GM18861 (cell line): Measurements from ENCODE around the gene HRC.
A peak's percentile ranks its signal among the peaks of the same experiment; 100 is the strongest.
"Not testable (repeated sequence)": the region's sequence is repeated elsewhere in the genome, so short reads cannot be mapped to it uniquely, and the experiment has no call there.

Experiments
- ATAC-seq: cut with Tn5 transposase; IDR thresholded peaks from one replicate; pipeline ENCODE4 v1.9.1; 2021; ENCODE audit not compliant: unreplicated experiment

The HRC gene

DNA sequence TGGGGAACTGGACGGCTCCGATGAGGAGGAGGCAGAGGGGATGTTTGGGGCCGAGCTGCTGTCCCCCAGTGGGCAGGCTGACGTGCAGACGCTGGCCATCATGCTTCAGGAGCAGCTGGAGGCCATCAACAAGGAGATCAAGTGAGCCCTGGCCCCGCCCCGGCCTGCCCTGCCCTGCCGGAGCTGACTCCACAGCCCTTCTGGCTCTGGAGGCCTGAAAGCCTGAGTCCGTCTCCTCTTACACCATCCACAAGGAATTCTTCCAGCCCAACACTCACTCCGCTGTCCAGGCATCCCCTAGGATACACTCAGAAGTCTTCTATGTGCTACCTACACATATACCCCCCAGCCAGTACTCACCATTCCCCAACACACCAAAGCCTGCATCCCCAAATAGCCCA is 18.4 kb downstream of the HRC start:
- ATAC-seq = no peak

- ATAC-seq = no peak
Measured at GRCh38 chr19:49135686-49136085, 19.5 kb downstream of the HRC start.

GRCh38 chr19:49133621-49134454 is 21.4 kb downstream of the HRC start:
- ATAC-seq = no peak

DNA sequence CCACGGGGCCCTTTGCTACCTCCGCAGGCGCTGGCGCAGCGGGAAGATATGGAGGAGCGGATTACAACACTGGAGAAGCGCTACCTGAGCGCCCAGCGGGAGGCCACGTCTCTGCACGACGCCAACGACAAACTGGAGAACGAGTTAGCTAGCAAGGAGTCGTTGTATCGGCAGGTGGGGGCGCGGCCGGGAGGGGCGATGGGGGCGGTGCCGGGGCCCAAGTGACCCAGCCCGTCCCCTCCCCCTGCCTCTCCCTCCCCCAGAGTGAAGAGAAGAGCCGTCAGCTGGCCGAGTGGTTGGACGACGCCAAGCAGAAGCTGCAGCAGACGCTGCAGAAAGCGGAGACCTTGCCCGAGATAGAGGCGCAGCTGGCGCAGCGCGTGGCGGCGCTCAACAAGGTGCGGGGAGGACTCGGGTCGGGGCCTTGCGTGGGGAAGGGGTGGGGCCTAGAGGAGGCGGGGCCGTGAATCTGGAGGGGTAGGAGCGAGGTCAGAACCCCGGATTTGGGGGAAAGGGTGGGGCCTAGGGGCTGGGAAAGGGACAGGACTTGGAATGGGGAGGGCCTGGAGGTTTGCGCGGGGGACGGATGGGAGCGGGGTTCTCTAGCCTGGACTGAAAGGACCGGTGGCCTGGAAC is 22.1 kb downstream of the HRC start:
- ATAC-seq = no peak

DNA sequence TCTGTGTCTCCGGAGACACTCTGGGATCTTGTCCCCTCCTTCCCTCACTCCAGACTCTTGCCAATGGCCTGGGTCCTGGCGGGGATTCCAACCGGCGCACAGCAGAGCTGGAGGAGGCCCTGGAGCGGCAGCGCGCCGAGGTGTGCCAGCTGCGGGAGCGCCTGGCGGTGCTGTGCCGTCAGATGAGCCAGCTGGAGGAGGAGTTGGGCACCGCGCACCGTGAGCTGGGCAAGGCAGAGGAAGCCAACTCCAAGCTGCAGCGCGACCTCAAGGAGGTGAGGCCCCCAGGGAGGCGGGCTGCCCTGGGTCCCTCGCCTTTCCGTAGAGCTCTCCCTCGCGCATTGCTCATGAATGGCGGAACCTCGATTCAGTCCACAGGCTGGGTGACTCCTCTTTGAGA is 24.9 kb downstream of the HRC start:
- no peak for ATAC-seq

- no peak for ATAC-seq
Measured at GRCh38 chr19:49129238-49129583, 26.0 kb downstream of the HRC start.

GRCh38 chr19:49128545-49129237 is 26.5 kb downstream of the HRC start:
- ATAC-seq = no peak

DNA sequence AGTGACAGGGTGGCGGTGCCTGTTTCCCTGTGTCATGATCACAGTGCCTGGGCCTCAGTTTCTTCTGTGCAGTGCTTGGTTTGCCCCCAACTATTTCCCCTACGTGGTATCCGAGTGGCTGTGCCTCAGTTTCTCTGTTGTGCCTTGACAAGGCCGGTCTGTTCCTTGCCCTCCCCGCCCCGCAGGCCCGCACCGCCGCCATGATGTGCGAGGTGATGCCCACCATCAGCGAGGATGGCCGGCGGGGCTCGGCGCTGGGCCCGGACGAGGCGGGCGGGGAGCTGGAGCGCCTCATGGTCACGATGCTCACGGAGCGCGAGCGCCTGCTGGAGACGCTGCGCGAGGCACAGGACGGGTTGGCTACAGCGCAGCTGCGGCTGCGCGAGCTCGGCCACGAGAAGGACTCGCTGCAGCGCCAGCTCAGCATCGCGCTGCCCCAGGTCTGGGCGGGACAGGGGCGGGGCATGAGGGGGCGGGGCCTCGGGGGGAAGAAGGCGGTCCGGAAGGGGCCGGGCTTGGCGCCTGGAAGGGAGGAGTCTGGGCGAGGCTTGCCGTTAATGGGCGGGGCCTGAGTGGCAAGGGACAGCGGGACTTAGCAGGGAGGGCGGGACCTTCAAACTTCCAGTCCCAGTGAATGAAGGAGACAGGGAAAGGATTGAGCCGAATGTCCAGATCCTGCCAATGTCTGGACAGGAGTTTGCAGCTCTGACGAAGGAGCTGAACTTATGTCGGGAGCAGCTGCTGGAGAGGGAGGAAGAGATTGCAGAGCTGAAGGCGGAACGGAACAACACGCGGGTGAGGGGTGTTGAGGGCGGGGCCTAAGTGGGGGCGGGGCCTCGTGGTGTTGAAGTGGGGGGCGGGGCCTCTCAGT is 27.3 kb downstream of the HRC start:
- peak; percentile 60 for ATAC-seq

DNA sequence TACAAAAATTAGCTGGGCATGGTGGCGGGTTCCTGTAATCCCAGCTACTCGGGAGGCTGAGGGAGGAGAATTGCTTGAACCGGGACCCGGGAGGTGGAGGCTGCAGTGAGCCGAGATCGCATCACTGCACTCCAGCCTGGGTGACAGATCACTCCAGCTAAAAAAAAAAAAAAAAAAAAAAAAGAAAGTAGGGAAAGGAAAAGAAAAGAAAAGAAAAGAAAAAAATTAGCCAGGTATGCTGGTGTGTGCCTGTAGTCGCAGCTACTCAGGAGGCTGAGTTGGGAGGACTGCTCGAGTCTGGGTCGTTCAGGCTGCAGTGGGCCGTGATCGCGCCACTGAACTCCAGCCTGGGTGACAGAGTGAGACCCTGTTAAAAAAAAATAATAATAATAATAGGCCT is 28.0 kb downstream of the HRC start:
- not testable (repeated sequence) for ATAC-seq

GRCh38 chr19:49126575-49126974 is 28.6 kb downstream of the HRC start:
- no peak for ATAC-seq

- no peak for ATAC-seq
Measured at GRCh38 chr19:49125025-49125731, 30.0 kb downstream of the HRC start.

DNA sequence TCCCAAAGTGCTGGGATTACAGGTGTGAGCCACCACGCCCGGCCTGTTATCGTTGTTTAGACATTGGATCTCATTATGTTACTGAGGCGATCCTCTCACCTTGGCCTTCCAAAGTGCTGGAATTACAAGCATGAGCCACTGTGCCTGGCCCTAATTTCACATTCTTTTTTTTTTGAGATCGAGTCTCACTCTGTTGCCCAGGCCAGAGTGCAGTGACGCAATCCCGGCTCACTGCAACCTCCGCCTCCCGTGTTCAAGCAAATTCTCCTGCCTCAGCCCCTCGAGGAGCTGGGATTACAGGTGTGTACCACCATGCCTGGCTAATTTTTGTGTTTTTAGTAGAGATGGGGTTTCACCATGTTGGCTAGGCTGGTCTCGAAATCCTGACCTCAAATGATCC is 31.9 kb downstream of the HRC start:
- ATAC-seq = not testable (repeated sequence)

- not testable (repeated sequence) for ATAC-seq
Measured at GRCh38 chr19:49121841-49122240, 33.4 kb downstream of the HRC start.

DNA sequence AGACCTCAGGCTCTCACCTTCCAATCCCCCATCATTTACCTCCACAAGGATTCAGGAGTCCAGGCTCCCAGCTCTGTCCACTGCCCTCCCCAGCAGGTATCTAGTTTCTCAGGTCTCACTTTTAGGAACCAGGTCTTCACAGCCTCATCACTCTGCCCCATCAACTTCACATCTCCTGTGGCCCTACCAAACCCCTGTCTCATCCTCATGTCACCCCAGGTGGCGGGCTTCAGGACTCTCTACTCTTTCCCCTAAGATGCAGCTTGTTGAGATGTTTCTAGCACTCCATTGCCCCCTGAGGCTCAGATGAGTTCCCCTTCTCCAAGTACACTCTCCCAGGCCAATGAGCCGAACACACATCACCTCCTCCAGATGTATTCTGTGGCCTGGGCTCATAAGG is 34.3 kb downstream of the HRC start:
- no peak for ATAC-seq

- ATAC-seq = no peak
Measured at GRCh38 chr19:49120325-49120683, 34.9 kb downstream of the HRC start.

DNA sequence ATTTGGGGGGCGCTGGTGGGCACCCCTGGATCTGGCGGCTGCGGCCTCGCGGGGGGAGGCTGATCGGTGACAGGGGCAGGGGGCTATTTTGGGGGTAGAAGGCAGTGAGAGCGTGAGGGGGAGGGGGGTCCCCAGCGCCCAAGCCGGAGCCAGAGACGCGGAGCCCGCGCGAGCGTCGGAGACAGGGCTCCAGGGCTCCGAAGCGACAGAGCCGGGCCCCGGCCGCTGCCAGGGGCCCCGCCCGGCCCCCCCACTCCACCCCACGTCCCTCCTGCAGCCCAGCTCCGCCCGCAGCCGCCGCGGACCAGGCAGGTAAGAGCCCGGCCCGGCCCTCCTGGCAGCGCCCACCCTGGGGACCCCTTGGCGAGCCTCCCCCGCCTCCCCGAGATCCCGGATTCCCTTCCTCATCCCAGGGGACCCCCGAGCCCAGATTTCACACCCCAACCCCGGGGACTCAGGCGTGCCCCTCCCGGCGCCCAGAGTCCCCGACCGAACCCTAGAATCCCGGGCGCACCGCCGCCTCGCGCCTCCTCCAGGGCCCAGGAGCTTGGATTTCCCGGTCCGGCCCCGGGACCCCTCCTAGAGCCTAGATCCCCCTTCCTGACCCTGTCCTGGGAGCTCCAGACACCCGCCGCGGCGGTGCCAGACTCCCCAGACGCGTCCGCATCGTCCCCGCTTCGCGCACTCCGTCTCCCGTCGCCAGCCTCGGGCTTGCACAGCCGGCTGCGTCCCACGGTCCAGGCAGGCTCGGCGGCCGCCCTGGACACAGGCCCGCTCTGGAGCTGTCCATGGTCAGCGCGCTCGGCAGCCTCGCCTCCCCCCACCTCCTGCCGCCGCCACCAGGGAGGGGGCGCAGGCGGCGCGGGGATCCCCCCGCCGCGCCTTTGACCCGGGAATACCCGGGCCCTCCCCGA is 35.5 kb downstream of the HRC start, which contains the start of gene PPFIA3:
PPFIA3 (plus strand) TSS at position 134 of the 914 bp plus-strand sequence. CDS start 8,330 bp downstream, outside the sequence.
- no peak for ATAC-seq

- ATAC-seq = peak; percentile 54
Measured at GRCh38 chr19:49118565-49119410, 36.4 kb downstream of the HRC start, which contains the start of gene C19orf73. Gene C19orf73 (minus strand): TSS chr19:49119143. CDS start chr19:49119022, 121 bp downstream.
